Measurements from ENCODE around the gene PABPN1. TPM values are rescaled to one million over a fixed set of nuclear protein-coding genes. Genes with fewer than 3 reads are reported as not detected.

PABPN1 gene
- total and polyA plus RNA-seq, 2 of the 13 experiments (the other 11 are each of a cell fraction or from before 2014, with no cell fraction given) = 233 to 524 TPM

DNA sequence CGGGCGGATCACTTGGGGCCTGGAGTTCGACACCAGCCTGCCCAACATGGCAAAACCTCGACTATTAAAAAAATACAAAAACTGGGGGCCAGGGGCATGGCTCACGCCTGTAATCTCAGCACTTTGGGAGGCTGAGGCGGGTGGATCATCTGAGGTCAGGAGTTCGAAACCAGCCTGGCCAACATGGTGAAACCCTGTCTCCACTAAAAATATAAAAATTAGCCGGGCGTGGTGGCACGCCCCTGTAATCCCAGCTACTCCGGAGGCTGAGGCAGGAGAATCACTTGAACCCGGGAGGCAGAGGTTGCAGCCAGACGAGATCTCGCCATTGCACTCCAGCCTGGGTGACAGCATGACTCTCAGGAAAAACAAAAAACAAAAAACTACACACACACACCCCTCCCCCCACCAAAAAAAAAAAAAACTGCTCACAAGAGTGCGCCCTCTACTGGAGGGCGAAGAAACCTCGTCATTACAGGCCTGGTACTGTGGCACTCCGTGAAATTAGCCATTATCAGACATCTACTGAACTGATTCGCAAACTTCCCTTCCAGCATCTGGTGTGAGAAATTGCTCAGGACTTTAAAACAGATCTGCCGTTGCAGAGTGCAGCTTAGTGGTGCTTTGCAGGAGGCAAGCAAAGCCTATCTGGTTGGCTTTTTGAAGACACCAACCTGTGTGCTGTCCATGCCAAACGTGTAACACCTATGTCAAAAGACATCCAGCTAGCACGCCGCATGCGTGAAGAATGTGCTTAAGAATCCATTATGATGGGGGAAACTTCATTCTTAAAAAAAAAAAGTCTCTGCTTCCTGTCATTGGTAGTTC, 26.3 kb upstream of the PABPN1 start (continued):
- TF ChIP-seq, protein P1, sequence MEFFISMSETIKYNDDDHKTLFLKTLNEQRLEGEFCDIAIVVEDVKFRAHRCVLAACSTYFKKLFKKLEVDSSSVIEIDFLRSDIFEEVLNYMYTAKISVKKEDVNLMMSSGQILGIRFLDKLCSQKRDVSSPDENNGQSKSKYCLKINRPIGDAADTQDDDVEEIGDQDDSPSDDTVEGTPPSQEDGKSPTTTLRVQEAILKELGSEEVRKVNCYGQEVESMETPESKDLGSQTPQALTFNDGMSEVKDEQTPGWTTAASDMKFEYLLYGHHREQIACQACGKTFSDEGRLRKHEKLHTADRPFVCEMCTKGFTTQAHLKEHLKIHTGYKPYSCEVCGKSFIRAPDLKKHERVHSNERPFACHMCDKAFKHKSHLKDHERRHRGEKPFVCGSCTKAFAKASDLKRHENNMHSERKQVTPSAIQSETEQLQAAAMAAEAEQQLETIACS (CRISPR knock-in tag; IDR thresholded peaks at IDR 0.05) = 0 out of 2 replicates have a peak, but pooled peaks have one; percentile 37
- TF ChIP-seq, protein P2, sequence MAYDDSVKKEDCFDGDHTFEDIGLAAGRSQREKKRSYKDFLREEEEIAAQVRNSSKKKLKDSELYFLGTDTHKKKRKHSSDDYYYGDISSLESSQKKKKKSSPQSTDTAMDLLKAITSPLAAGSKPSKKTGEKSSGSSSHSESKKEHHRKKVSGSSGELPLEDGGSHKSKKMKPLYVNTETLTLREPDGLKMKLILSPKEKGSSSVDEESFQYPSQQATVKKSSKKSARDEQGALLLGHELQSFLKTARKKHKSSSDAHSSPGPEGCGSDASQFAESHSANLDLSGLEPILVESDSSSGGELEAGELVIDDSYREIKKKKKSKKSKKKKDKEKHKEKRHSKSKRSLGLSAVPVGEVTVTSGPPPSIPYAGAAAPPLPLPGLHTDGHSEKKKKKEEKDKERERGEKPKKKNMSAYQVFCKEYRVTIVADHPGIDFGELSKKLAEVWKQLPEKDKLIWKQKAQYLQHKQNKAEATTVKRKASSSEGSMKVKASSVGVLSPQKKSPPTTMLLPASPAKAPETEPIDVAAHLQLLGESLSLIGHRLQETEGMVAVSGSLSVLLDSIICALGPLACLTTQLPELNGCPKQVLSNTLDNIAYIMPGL (CRISPR knock-in tag; IDR thresholded peaks at IDR 0.05; ENCODE audit: borderline replicate concordance in 1 of 2, low read depth in 1 of 2) = peak; percentile 76 to 80; a peak in 3 of 4 replicates
- no peak; the same call in 1 of the 2 replicates for TF ChIP-seq ZNF136 (CRISPR knock-in tag; IDR thresholded peaks at IDR 0.05; ENCODE audit: low read depth)
- TF ChIP-seq NFATC3 (CRISPR knock-in tag; IDR thresholded peaks at IDR 0.05) = 0 out of 2 replicates have a peak, but pooled peaks have one; percentile 25
- TF ChIP-seq, protein P3, sequence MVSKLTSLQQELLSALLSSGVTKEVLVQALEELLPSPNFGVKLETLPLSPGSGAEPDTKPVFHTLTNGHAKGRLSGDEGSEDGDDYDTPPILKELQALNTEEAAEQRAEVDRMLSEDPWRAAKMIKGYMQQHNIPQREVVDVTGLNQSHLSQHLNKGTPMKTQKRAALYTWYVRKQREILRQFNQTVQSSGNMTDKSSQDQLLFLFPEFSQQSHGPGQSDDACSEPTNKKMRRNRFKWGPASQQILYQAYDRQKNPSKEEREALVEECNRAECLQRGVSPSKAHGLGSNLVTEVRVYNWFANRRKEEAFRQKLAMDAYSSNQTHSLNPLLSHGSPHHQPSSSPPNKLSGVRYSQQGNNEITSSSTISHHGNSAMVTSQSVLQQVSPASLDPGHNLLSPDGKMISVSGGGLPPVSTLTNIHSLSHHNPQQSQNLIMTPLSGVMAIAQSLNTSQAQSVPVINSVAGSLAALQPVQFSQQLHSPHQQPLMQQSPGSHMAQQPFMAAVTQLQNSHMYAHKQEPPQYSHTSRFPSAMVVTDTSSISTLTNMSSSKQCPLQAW (CRISPR knock-in tag; IDR thresholded peaks at IDR 0.05) = no peak
- TF ChIP-seq ZNF292 (CRISPR knock-in tag; IDR thresholded peaks at IDR 0.05; ENCODE audit: borderline replicate concordance, low read depth) = no peak
- no peak for TF ChIP-seq DNMT3B (CRISPR knock-in tag; conservative IDR thresholded peaks at IDR 0.05)
- no peak; the same call in 1 of the 2 replicates for TF ChIP-seq AKAP8 (CRISPR knock-in tag; IDR thresholded peaks at IDR 0.05)
- no peak for TF ChIP-seq ATF7 (IDR thresholded peaks at IDR 0.05)
- no peak for TF ChIP-seq ATF7 (CRISPR knock-in tag; IDR thresholded peaks at IDR 0.05)
- no peak; the same call in 1 of the 2 replicates for TF ChIP-seq ZNF792 (CRISPR knock-in tag; IDR thresholded peaks at IDR 0.05)
- no peak for TF ChIP-seq MAF1 (CRISPR knock-in tag; IDR thresholded peaks at IDR 0.05; ENCODE audit: borderline replicate concordance)
- TF ChIP-seq NCOA2 (CRISPR knock-in tag; IDR thresholded peaks at IDR 0.05) = peak; percentile 3; the same call in 1 of the 2 replicates
- no peak for TF ChIP-seq MTF2 (CRISPR knock-in tag; IDR thresholded peaks at IDR 0.05; ENCODE audit: borderline replicate concordance)
- TF ChIP-seq SMARCE1 (IDR thresholded peaks at IDR 0.05; ENCODE audit: borderline replicate concordance) = no peak
- no peak for TF ChIP-seq PHB2 (IDR thresholded peaks at IDR 0.05; ENCODE audit: partially characterized antibody)
- TF ChIP-seq ZFP36 (IDR thresholded peaks at IDR 0.05; ENCODE audit: borderline replicate concordance, low read depth, low read length, partially characterized antibody) = no peak
- TF ChIP-seq KDM6A (CRISPR knock-in tag; IDR thresholded peaks at IDR 0.05; ENCODE audit: low read depth) = no peak
- TF ChIP-seq GABPA (IDR thresholded peaks at IDR 0.05; ENCODE audit: low read depth, low read length) = no peak
- TF ChIP-seq GABPA (CRISPR knock-in tag; IDR thresholded peaks at IDR 0.05; ENCODE audit: low read depth) = no peak
- TF ChIP-seq JARID2 (CRISPR knock-in tag; IDR thresholded peaks at IDR 0.05; ENCODE audit: insufficient replicate concordance) = peak; percentile 29
- TF ChIP-seq, protein P4, sequence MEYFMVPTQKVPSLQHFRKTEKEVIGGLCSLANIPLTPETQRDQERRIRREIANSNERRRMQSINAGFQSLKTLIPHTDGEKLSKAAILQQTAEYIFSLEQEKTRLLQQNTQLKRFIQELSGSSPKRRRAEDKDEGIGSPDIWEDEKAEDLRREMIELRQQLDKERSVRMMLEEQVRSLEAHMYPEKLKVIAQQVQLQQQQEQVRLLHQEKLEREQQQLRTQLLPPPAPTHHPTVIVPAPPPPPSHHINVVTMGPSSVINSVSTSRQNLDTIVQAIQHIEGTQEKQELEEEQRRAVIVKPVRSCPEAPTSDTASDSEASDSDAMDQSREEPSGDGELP (IDR thresholded peaks at IDR 0.05; ENCODE audit: borderline replicate concordance, low read depth) = no peak; the same call in 1 of the 2 replicates
- no peak for TF ChIP-seq TCF7L2 (IDR thresholded peaks at IDR 0.05; ENCODE audit: low read depth, low read length)
- TF ChIP-seq ZBTB20 (CRISPR knock-in tag; IDR thresholded peaks at IDR 0.05; ENCODE audit: borderline replicate concordance, low read depth) = no peak
- no peak for TF ChIP-seq PRMT3 (CRISPR knock-in tag; IDR thresholded peaks at IDR 0.05; ENCODE audit: borderline replicate concordance, low read depth)
- TF ChIP-seq JUND (CRISPR knock-in tag; IDR thresholded peaks at IDR 0.05) = no peak
